ENCODE measurements around the gene COL13A1. TPM values are rescaled to one million over a fixed set of nuclear protein-coding genes. Genes with fewer than 3 reads are reported as not detected.

COL13A1 gene
- total and polyA plus RNA-seq, 2 of the 8 experiments (the other 6 are each of a cell fraction or from before 2014, with no cell fraction given), result 2.6 to 5.2 TPM

- Histone ChIP-seq H4K20me1 (replicated peaks in 1 of 2; ENCODE audit: control insufficient read depth in 1 of 2, insufficient read depth in 2 of 2, low read length in 2 of 2) (no peaks in the 10 kb centered on the region), H3K9me3 (ENCODE audit: insufficient read depth in 2 of 2, low read depth in 1 of 2, low read length in 1 of 2) (no peaks in the 10 kb centered on the region; a peak in 1 of 4 replicates), H4K91ac (replicated peaks; ENCODE audit: insufficient read length, low read length) (no peak overlapping the region), H3K18ac (ENCODE audit: extremely low read depth, low read length) (no peak overlapping the region), H4K5ac (ENCODE audit: insufficient read length, low read depth, low read length) (no peak overlapping the region), H3K4me2 (ENCODE audit: insufficient read depth in 1 of 2, low read depth in 2 of 2, low read length in 2 of 2) (no peak overlapping the region), H2BK5ac (ENCODE audit: low read depth, low read length) (no peak overlapping the region), H3K36me3 (ENCODE audit: control insufficient read depth in 2 of 4, insufficient read depth in 4 of 4, low read length in 3 of 4) (no peaks in the 10 kb centered on the region), H3K23me2 (ENCODE audit: low read depth, low read length) (no peaks in the 10 kb centered on the region), H3K23ac (ENCODE audit: insufficient read length) (no peak overlapping the region), H3K27me3 (replicated peaks in 1 of 4; ENCODE audit: control insufficient read depth in 3 of 4, extremely low read depth in 1 of 4, insufficient read depth in 3 of 4, low read length in 3 of 4) (no peaks in the 10 kb centered on the region; a peak in 1 of 7 replicates), H2AFZ (ENCODE audit: low read length) (no peak overlapping the region), H3K9ac (replicated peaks in 1 of 4; ENCODE audit: extremely low read depth in 1 of 4, low read depth in 3 of 4, low read length in 3 of 4) (no peak overlapping the region), H3K4ac (replicated peaks; ENCODE audit: insufficient read length, low read depth, low read length) (no peak overlapping the region), H2AK5ac (ENCODE audit: low read depth, low read length) (no peak overlapping the region), H3K14ac (ENCODE audit: insufficient read length) (no peak overlapping the region), H3K79me2 (ENCODE audit: control insufficient read depth in 1 of 2, insufficient read depth in 2 of 2, low read length in 2 of 2) (no peaks in the 10 kb centered on the region), H2BK12ac (ENCODE audit: low read depth, low read length) (no peak overlapping the region), H2BK15ac (ENCODE audit: low read length) (no peak overlapping the region), H4K8ac (ENCODE audit: extremely low read depth, insufficient read depth, low read length) (no peak overlapping the region), H2BK120ac (replicated peaks; ENCODE audit: low read depth, low read length) (no peak overlapping the region), H3K4me1 (replicated peaks in 1 of 4; ENCODE audit: control insufficient read depth in 3 of 4, insufficient read depth in 4 of 4, low read length in 3 of 4) (peaks cover 0 to 27% (median 13%) of the 10 kb centered on the region in 4 experiments; a peak in 6 of 7 replicates), H3K79me1 (ENCODE audit: low read depth, low read length) (no peaks in the 10 kb centered on the region), H3K27ac (ENCODE audit: low read depth, low read length) (no peak overlapping the region), H3K56ac (replicated peaks; ENCODE audit: insufficient read length, low read depth, low read length) (no peak overlapping the region), H2BK20ac (ENCODE audit: low read length) (no peak overlapping the region), H3K4me3 (ENCODE audit: extremely low read depth in 1 of 4, insufficient read depth in 2 of 4, low read depth in 3 of 4, low read length in 4 of 4) (no peak overlapping the region)
- ChIA-PET CTCF (ENCODE audit: partially characterized antibody) (interaction anchor here (0.9 to 9.4 kb wide), 16 partner anchors 10 to 217 kb away, joined by 3 to 209 read pairs (median 6); no protein-coding TSS in a partner anchor), POLR2A (ENCODE audit: partially characterized antibody) (interaction anchor here (0.8 kb wide), 1 partner anchor 19 kb away, joined by 3 read pairs; no protein-coding TSS in a partner anchor)
- no peak for TF ChIP-seq GTF2F1 (IDR thresholded peaks at IDR 0.05; ENCODE audit: borderline replicate concordance, low read depth, low read length)
- peak; percentile 62; the same call in 1 of the 2 replicates for TF ChIP-seq KDM1A (IDR thresholded peaks at IDR 0.05; ENCODE audit: borderline replicate concordance, low read length)
- no peak for TF ChIP-seq BACH1 (IDR thresholded peaks at IDR 0.05; ENCODE audit: low read length)
- 97% methylated on average over 2 of the region's 2 CpGs; no CpG with 5 or more reads in 1 of the 2 experiments for WGBS, 2 experiments (ENCODE audit: extremely low coverage in 1 of 2, insufficient coverage in 1 of 2, insufficient read length in 1 of 2, insufficient replicate concordance in 2 of 2, low coverage in 1 of 2, low lambda C conversion rate in 2 of 2, missing lambda C conversion rate in 1 of 2)
- FAIRE-seq (no peak), DNase-seq (ENCODE audit: low read depth in 1 of 2, low spot score in 2 of 2) (no peak)
Observed at GRCh38 chr10:69898941-69899340, 97.2 kb downstream of the COL13A1 start.

Data from H1 (cell line).